ENCODE data around the gene TASL.
A peak's percentile ranks its signal among the peaks of the same experiment; 100 is the strongest.
"Not testable (repeated sequence)": the region's sequence is repeated elsewhere in the genome, so short reads cannot be mapped to it uniquely, and the experiment has no call there.

TASL gene, protein sequence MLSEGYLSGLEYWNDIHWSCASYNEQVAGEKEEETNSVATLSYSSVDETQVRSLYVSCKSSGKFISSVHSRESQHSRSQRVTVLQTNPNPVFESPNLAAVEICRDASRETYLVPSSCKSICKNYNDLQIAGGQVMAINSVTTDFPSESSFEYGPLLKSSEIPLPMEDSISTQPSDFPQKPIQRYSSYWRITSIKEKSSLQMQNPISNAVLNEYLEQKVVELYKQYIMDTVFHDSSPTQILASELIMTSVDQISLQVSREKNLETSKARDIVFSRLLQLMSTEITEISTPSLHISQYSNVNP

DNA sequence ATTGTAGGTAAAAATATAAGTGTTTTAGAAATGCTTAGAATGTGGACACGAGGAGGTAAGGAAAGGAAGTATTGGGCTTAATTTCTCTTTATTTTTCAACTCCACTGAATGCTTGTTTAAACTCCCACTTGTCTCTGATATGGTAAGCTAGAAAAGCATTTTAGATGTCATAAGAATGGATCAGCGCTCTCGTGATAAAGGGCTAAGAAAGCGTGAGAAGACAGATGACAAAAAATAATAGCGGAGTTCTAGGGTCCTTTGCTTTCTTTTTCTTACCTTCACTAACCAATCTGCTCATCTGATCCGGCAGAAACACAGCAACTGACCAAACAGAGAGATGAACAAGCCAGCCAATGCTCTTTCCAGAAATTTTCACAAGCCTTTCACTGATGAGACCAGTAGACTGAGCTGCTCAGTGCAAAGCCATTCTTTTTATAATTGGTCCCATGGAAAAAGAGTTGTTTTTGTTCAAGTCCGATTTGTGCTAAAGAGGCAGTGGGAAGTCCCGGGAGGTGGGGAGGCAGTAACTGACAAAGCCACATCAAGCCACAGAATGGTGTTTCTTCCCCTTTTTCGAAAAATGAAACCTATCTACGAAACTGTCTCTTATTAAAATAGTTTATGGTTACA lies at the start of gene TASL:
TSS of gene TASL (minus strand) at position 405 of the 630 bp plus-strand sequence. CDS start 17,411 bp downstream, outside the sequence.
- peak in 1 of 2 experiments; percentile 0 for DNase-seq
- TF ChIP-seq POLR2A (IDR thresholded peaks at IDR 0.05; ENCODE audit: low read length), result no peak
- TF ChIP-seq GATA1 (IDR thresholded peaks at IDR 0.05; ENCODE audit: low read depth, low read length), result no peak

DNA sequence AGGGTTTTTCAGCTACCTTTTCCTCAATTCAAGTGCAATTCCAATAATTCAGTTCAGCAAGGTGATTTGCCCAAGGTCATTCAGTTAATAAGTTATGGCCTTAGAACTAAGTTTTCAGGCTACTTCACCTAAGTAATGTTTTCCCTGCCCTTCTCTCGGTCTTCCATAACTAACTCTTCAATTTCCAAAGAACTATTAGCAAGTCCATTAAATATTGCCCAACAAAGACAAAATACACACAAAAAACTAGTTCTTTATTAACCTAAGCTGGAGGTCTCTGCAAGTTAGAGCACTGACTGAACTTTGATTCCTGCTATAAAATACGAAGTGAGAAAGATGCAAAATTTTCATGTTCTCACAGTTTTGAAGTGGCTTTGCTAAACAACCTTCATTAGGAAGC lies 48.8 kb upstream of the TASL start:
- TF ChIP-seq POLR2A (IDR thresholded peaks at IDR 0.05; ENCODE audit: low read length) (no peak), GATA1 (IDR thresholded peaks at IDR 0.05; ENCODE audit: low read depth, low read length) (no peak)
- DNase-seq, result no peak

DNA sequence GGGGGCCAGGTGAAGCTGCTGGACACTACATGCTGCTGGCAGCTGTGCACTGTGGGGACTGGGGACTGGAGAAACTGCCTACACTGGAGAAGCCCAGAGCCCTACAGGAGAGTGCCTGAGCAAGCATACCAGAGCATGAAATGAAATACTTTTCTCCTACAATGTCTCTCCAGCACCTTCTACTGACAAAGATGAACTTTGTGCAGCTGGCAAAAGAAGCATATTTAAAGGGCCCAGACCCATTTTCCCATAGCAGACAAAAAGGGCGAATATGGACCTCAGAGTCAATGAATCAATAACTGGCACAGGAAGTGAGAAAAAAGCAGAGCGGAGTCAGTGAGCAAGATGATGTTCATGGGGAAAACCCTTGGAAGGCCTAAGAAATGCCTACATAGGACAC lies 44.8 kb upstream of the TASL start:
- no peak for DNase-seq
- TF ChIP-seq GATA1 (IDR thresholded peaks at IDR 0.05; ENCODE audit: low read depth, low read length) (no peak), POLR2A (IDR thresholded peaks at IDR 0.05; ENCODE audit: low read length) (no peak)

DNA sequence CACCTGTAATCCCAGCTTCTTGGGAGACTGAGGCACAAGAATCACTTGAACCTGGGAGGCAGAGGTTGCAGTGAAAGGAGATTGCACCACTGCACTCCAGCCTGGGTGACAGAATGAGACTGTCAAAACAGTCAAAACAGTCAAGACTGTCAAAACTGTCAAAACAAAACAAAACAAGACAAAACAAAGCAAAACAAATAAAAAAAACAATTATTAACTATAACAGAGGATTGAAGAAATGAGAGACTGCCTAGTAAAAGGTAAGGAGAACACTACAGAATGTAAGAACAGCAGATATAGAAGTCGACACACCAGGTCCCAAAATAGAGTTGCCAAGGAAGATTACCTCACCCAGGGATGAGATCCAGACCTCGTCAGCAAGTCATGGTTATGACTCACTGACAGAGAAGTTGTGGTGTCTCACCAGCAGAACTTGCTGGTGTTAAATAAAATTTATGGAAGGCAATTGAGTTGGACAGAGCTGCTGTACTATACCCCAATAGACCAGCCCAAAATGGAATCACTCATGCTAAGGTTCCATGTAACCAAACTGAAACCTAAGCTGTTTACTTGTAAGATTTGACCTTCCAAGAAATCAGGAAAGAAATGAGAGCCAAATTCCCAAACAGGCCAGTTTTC lies 43.5 kb upstream of the TASL start:
- peak in 1 of 2 experiments; percentile 9 for DNase-seq
- TF ChIP-seq POLR2A (IDR thresholded peaks at IDR 0.05; ENCODE audit: low read length) (no peak), GATA1 (IDR thresholded peaks at IDR 0.05; ENCODE audit: low read depth, low read length) (no peak)

DNA sequence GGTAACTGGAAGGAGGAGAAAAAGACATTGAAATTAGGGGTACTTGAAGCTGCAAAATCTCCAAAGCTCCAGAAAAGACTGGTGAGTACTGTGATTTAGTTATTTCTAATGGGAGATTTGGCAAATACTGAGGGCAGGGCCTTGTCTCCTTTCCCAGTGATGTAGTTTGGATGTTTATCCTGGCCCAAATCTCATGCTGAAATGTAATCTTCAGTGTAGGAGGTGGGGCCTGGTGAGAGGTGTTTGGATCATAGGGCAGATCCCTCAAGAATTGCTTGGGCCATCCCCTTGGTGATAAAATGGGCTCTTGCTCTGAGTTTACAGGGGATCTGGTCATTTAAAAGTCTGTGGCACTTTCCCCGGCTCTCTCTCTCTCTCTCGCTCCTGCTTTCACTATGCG lies 42.6 kb upstream of the TASL start:
- TF ChIP-seq POLR2A (IDR thresholded peaks at IDR 0.05; ENCODE audit: low read length), result no peak
- no peak for TF ChIP-seq GATA1 (IDR thresholded peaks at IDR 0.05; ENCODE audit: low read depth, low read length)
- DNase-seq, result no peak

DNA sequence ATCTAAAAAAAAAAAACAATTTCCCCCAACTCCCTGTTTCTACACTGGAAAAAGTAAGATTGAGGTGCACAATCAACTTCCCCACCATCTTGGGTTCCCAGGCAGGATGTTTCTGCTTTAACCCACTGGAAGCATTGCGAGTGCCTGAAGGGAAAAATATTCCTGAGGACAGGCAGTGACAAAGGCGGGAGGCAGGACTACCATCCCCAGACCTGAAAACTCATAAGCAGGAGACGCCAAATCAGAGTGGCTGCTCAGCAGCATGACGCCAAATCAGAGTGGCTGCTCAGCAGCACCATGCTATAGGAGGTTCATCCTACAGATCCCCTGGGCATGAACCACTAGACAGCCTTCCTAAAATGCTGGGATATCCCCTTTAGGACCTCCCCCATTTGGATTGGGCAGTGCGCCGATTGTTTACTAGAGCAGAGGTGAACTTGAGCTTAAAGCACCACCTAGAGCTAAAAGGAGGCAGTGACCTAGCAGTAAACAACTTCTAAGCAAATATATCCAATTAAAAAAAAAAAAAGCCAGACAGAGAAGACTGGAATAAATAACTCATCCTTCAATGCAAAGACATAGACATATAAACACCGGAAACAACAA lies 40.7 kb upstream of the TASL start:
- TF ChIP-seq GATA1 (IDR thresholded peaks at IDR 0.05; ENCODE audit: low read depth, low read length), result no peak
- TF ChIP-seq POLR2A (IDR thresholded peaks at IDR 0.05; ENCODE audit: low read length), result no peak
- DNase-seq, result no peak

DNA sequence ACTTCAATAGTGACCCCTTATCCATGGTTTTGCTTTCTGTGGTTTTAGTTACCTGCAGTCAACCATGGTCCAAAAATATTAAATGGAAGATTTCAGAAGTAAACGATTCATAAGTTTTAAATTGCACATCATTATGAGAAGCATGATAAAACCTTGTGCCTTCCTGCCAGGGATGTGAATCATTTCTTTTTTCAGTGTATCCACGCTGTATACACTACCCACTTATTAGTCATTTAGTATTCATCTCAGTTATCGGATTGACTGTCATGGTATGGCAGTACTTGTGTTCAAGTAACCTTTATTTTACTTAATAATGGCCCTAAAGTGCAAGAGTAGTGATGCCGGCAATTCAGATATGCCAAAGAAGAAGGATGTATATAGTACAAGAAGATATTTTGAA lies 37.7 kb upstream of the TASL start:
- TF ChIP-seq GATA1 (IDR thresholded peaks at IDR 0.05; ENCODE audit: low read depth, low read length) (no peak), POLR2A (IDR thresholded peaks at IDR 0.05; ENCODE audit: low read length) (no peak)
- DNase-seq, result no peak

DNA sequence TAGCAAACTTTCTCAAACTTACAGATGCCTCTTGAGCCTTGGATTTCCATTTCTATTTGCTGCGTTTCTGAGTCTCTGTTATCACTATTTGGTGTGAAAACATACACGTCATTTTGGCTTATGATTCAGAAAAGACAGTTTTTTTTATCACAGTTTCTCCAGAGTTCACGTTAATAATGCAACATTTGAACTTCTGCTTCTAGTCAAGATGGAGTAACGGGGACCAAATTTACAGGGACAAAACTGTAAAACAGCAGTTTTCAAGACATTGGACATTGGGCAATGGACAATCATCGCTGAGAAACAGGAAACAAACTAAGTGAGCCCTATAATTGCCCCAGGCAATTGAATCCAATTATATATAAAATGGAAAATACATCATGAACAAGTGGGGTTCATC lies 36.2 kb upstream of the TASL start:
- TF ChIP-seq GATA1 (IDR thresholded peaks at IDR 0.05; ENCODE audit: low read depth, low read length) (no peak), POLR2A (IDR thresholded peaks at IDR 0.05; ENCODE audit: low read length) (no peak)

DNA sequence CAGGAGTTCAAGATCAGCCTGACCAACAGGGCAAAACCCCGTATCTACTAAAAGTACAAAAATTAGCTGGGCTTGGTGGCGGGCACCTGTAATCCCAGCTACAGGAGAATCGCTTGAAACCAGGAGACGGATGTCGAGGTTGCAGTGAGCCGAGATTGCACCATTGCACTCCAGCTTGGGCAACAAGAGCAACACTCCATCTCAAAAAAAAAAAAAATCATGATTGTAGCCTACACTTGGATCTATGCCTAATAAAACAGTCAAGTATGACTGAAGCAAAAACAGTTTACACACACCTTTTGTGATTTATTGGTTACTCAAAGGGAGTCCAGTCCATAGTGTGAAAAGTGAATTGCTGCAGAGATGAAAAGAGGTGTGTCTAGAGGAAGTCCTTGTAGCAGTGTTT lies 34.7 kb upstream of the TASL start:
- no peak for DNase-seq
- no peak for TF ChIP-seq POLR2A (IDR thresholded peaks at IDR 0.05; ENCODE audit: low read length)
- no peak for TF ChIP-seq GATA1 (IDR thresholded peaks at IDR 0.05; ENCODE audit: low read depth, low read length)

More for the DNA sequence above, 36.2 kb upstream of the TASL start:
- no peak for DNase-seq

DNA sequence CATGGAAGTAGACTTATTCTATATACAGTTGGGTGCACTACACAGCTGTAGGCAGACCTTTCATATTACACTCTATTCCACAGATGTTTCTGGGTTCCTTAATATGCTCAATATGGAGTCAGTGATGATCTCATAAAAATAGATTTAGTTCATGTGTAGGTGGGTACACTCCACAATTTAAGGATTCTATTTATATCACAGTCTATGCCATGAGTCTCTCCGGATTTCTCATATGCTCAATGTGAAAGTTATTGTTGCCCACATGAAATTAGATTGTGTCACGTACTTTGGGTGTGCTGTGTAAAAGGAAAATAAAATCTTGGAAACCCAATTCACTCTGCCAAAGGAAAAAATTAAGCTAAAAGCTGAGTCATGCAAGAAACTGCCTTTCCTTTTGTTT lies 32.5 kb upstream of the TASL start:
- DNase-seq, result no peak
- no peak for TF ChIP-seq GATA1 (IDR thresholded peaks at IDR 0.05; ENCODE audit: low read depth, low read length)
- no peak for TF ChIP-seq POLR2A (IDR thresholded peaks at IDR 0.05; ENCODE audit: low read length)

DNA sequence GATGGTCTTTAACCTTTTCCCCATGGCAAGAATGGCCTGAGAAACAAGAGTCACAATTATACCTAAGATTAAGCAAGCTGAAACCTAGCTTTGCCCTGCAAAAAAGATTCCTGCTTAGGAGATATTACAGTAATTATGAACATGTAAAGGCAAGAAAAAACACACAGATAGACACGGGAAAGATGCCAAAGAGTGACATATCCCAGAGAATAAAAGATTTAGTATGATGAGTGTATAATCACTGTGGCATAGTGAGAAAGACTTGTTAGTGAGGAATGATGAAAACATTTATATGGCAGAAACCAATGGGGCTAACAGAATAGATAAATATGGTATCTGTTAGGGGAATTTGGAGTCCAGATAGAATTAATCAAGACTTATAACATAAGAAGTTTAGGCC lies 29.6 kb upstream of the TASL start:
- TF ChIP-seq POLR2A (IDR thresholded peaks at IDR 0.05; ENCODE audit: low read length), result no peak
- no peak for TF ChIP-seq GATA1 (IDR thresholded peaks at IDR 0.05; ENCODE audit: low read depth, low read length)
- DNase-seq, result no peak

DNA sequence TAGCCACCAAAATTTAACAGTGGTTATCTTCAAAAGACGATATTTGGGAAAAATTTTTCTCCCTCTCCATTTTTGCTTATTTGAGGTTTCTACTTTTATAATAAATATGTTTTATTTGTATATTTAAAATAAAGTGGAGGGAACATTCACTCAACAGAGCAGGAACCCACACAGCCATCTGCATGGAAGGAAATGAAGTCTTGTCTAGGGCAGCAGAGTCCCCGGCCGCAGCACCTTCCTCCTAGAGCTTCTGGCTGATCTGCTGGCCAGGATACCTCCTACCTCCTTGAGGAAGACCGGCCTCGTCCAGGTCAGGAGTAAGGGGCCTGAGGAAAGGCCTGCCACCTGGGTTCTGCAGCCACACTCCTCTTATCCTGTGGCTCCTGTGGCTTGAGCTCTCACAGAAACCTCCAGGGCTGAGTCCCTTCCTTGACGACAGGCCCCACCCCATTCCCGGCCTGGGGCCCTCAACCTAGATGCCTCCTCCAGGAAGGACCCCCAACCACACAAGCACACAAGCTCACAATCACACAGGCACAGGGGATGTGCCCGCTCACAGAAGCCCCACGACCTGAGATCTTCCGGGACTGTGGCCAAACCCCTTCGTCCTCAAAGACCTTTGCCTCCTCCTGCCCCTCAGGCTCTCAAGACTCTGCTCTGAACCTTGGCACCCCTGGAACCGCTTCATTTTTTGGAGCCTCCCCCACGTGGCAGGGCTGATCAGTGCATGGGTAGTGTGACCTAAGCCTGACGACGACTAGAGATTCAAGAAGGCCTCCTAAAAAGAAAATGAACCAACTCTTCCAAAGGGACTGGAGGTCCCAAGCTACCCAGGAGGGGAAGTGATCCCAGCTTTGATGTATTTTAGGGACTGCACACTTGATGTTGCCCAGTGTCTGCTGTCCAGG lies 23.0 kb upstream of the TASL start:
- not testable (repeated sequence) for DNase-seq

DNA sequence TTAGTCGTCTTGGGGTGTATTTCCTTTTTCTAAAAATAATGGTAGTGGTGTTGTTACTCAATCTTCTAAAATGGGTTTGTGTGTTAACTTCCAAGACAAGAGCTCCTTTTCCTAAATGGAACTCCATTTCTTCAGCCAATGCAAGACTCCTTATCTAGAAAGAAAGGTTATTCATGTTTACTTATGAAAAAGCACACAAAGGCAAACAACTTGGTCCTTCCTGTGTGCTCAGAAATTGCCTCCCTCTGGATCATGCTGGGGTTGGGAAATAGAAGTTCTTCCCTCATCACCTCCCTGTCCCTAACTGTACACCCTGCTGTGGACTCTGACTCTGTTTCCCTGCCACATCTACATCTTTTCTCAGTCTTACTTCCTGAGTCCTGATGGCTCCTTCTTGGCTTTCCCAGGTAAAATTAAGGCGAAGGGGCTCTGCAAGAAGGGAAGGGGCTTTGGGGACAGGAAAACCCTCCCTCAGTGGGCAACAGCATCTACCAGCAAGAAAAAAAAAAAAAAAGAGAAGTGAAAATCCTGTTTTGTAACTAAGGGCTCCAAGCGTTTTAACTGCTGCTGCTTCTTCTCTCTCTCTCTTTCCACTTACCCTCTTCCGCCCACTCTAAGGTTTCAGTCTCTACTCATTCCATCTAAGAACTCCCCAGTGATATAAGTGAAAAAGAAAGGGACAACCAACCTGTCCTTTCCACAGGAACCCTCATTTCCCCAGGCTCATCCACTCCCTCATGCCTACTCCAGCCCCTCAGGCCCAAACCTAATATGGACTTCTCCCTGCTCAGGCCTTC lies 19.8 kb upstream of the TASL start:
- TF ChIP-seq POLR2A (IDR thresholded peaks at IDR 0.05; ENCODE audit: low read length) (no peak), GATA1 (IDR thresholded peaks at IDR 0.05; ENCODE audit: low read depth, low read length) (no peak)

More for the DNA sequence above, 19.8 kb upstream of the TASL start:
- DNase-seq, result no peak

Measured in erythroblast (primary cell).